GM12878 (cell line): Measurements from ENCODE around the gene ARHGDIA. TPM values are rescaled to one million over a fixed set of nuclear protein-coding genes. Genes with fewer than 3 reads are reported as not detected.

Source experiments
- BACH1 ChIP-seq: fragments of 450-650 bp; IDR thresholded peaks from 2 replicates; pipeline ENCODE4 v1.6.1; 2017; ENCODE audit warnings: mild to moderate bottlenecking, borderline replicate concordance
- BCLAF1 ChIP-seq: fragments of 450-650 bp; IDR thresholded peaks from 2 replicates; pipeline ENCODE4 v1.6.1; 2017; ENCODE audit warnings: antibody characterized with exemption, mild to moderate bottlenecking, moderate library complexity
- CHD4 ChIP-seq: fragments of 200-600 bp; sonication (generic); IDR thresholded peaks from 2 replicates; pipeline ENCODE4 v1.6.1; 2016; ENCODE audit warnings: mild to moderate bottlenecking
- CUX1 ChIP-seq: IDR thresholded peaks from 2 replicates; pipeline ENCODE4 v1.6.1; 2012; ENCODE audit warnings: improper control_type of control experiment, low read depth, low read length; ENCODE audit not compliant: insufficient replicate concordance
- PAX5 ChIP-seq: IDR thresholded peaks from 2 replicates; pipeline ENCODE4 v1.6.1; 2011; ENCODE audit warnings: low read depth, low read length, borderline replicate concordance
- SMARCA5 ChIP-seq: fragments of 450-650 bp; IDR thresholded peaks from 2 replicates; pipeline ENCODE4 v1.6.1; 2017; ENCODE audit warnings: mild to moderate bottlenecking
- polyA plus RNA-seq, 11 experiments: library from polyadenylated mRNA; depleted of rRNA in 4 of 11; unstranded in 6 of 11; stranded (reverse) in 5 of 11; fragments of >200 nt; fragmentation: Nextera tagmentation in 4 of 11; fragmentation: Illumina TruSeq in 1 of 11; extraction: Ambion mirVana in 4 of 11; extraction: Trizol in 1 of 11; gene quantifications; 1 replicate in 1 of 11; 2 replicates in 10 of 11; pipeline versions ENCODE4 v1.2.1 to v1.2.3, GENCODE V29; 2011 to 2016; ENCODE audit warnings: inconsistent platforms in 2 of 11, missing spikeins in 2 of 11, low read depth in 1 of 11
- total RNA-seq, 4 experiments: library from RNA; depleted of rRNA in 3 of 4; stranded (reverse); fragments of >200 nt in 3 of 4; fragmentation: Illumina TruSeq in 1 of 4; extraction: Trizol in 1 of 4; gene quantifications; 2 replicates each; pipeline versions ENCODE4 v1.2.1 to v1.2.3, GENCODE V29; 2013 to 2021

ARHGDIA gene
- total and polyA plus RNA-seq, 10 of the 15 experiments (the other 5 are each of a cell fraction or from before 2014, with no cell fraction given): 17.9 to 552 (median 169) TPM

- TF ChIP-seq BCLAF1: peak; percentile 21; the same call in 1 of the 2 replicates
- no peak for TF ChIP-seq PAX5
- TF ChIP-seq BACH1: peak; percentile 35; the same call in 1 of the 2 replicates
- no peak for TF ChIP-seq CHD4
- no peak for TF ChIP-seq CUX1
- 0 out of 2 replicates have a peak, but pooled peaks have one; percentile 14 for TF ChIP-seq SMARCA5
These were observed 39.7 kb upstream of the ARHGDIA start (continued) for GRCh38 chr17:81910840-81911276.
